Testis (tissue), 3 donors: ENCODE results near the gene SAC3D1. TPM values are rescaled to one million over a fixed set of nuclear protein-coding genes. Genes with fewer than 3 reads are reported as not detected.

Experiments
- DNase-seq: peaks from one replicate; pipeline ENCODE4 v3.0.0-alpha.2; 2019
- H3K27ac ChIP-seq, 2 donors: fragments of 200-600 bp; sonication (generic); one replicate each; pipeline ENCODE4 v1.5.1; 2019
- H3K27me3 ChIP-seq: fragments of 200-600 bp; sonication (generic); one replicate; pipeline ENCODE4 v1.5.1; 2019
- H3K36me3 ChIP-seq: fragments of 200-600 bp; sonication (generic); one replicate; pipeline ENCODE4 v1.5.1; 2017; ENCODE audit warnings: low read depth; ENCODE audit errors: missing control alignments
- H3K4me1 ChIP-seq: fragments of 200-600 bp; sonication (generic); one replicate; pipeline ENCODE4 v1.5.1; 2019
- H3K4me3 ChIP-seq, 2 donors: fragments of 200-600 bp; sonication (generic); one replicate each; pipeline ENCODE4 v1.5.1; 2017 to 2019
- H3K9me3 ChIP-seq: fragments of 200-600 bp; sonication (generic); one replicate; pipeline ENCODE4 v1.5.1; 2017
- CTCF ChIP-seq, 3 experiments: fragments of 450-650 bp in 2 of 3; fragments of 200-600 bp in 1 of 3; sonication (generic) in 1 of 3; IDR thresholded peaks; one replicate each; pipeline ENCODE4 v1.5.1; 2016 to 2019; ENCODE audit warnings: antibody characterized with exemption in 3 of 3, mild to moderate bottlenecking in 2 of 3, moderate library complexity in 1 of 3
- POLR2A ChIP-seq: fragments of 450-650 bp; IDR thresholded peaks from one replicate; pipeline ENCODE4 v1.6.1; 2017; ENCODE audit warnings: antibody characterized with exemption, mild to moderate bottlenecking, moderate library complexity
- WGBS, 2 donors: methylation state at CpG; one replicate each; pipeline ENCODE4 v1.1.5; 2018; 5-methylcytosine and 5-hydroxymethylcytosine counted together
- intact Hi-C: fragments of 100-400 bp; cut with DNase I; formaldehyde crosslinking; loops from one replicate; pipeline ENCODE4 v1.15.1; 2023; ENCODE audit warnings: low total_unique reads
- polyA plus RNA-seq: library from polyadenylated mRNA; stranded (reverse); fragments of 350-450 nt; fragmentation: Illumina TruSeq; extraction: RNeasy Lipid Tissue Mini Kit (QIAGEN cat#74804); gene quantifications from one replicate; pipeline ENCODE4 v1.2.3, GENCODE V29; 2014; ENCODE audit warnings: low read depth, low replicate concordance; ENCODE audit not compliant: insufficient read depth
- total RNA-seq, 2 donors: library from RNA; depleted of rRNA; stranded (reverse); fragments of >200 nt; gene quantifications; one replicate each; pipeline ENCODE4 v1.2.3, GENCODE V29; 2016

The SAC3D1 gene
- total and polyA plus RNA-seq, 3 donors from 2014 or later: 40.5 to 63.5 (median 41.0) TPM

- Histone ChIP-seq H3K36me3 (no peaks in the 10 kb centered on the region), H3K9me3 (no peaks in the 10 kb centered on the region), H3K27me3 (no peaks in the 10 kb centered on the region), H3K4me1 (no peaks in the 10 kb centered on the region), H3K27ac (no peak overlapping the region), H3K4me3 (no peak overlapping the region)
- intact Hi-C loops: no loop called here
- DNase-seq: no peak
- TF ChIP-seq CTCF (IDR thresholded peaks at IDR 0.05) (no peak), POLR2A (no peak)
- WGBS, 2 donors: 87 to 88% methylated on average over 2 of the region's 2 CpGs
Observed at GRCh38 chr11:65034423-65034822, 6.6 kb upstream of the SAC3D1 start.

- H3K36me3 ChIP-seq: no peaks in the 10 kb centered on the region
- TF ChIP-seq POLR2A (no peak), CTCF (IDR thresholded peaks at IDR 0.05) (no peak)
- intact Hi-C loops: no loop called here
- no peak for DNase-seq
- H3K9me3 ChIP-seq: no peaks in the 10 kb centered on the region
- H3K4me3 ChIP-seq: no peak overlapping the region
- no peaks in the 10 kb centered on the region for H3K27me3 ChIP-seq
- WGBS, 2 donors: 72 to 77% methylated on average over 9 to 11 of the region's 11 CpGs
- H3K27ac ChIP-seq: no peak overlapping the region
- peaks cover 2% of the 10 kb centered on the region for H3K4me1 ChIP-seq
Observed at GRCh38 chr11:65035579-65035978, 5.4 kb upstream of the SAC3D1 start.

- no peak for TF ChIP-seq CTCF (IDR thresholded peaks at IDR 0.05)
- TF ChIP-seq POLR2A: no peak
- intact Hi-C loops: no loop called here
- no peaks in the 10 kb centered on the region for H3K27me3 ChIP-seq
- no peaks in the 10 kb centered on the region for H3K36me3 ChIP-seq
- no peak overlapping the region for H3K27ac ChIP-seq
- H3K4me3 ChIP-seq: no peak overlapping the region
- peak; percentile 84 for DNase-seq
- WGBS, 2 donors: 73 to 78% methylated on average over 6 of the region's 6 CpGs
- H3K9me3 ChIP-seq: no peaks in the 10 kb centered on the region
- H3K4me1 ChIP-seq: peaks cover 3% of the 10 kb centered on the region
Observed at GRCh38 chr11:65036931-65037330, 4.1 kb upstream of the SAC3D1 start.

- H3K36me3 ChIP-seq: no peaks in the 10 kb centered on the region
- H3K27ac ChIP-seq: peak overlapping the region; percentile 91 to 93
- TF ChIP-seq POLR2A: no peak
- TF ChIP-seq CTCF (IDR thresholded peaks at IDR 0.05): no peak
- no peaks in the 10 kb centered on the region for H3K27me3 ChIP-seq
- no peak for DNase-seq
- peak overlapping the region; percentile 78 to 83 for H3K4me3 ChIP-seq
- WGBS, 2 donors: 12 to 16% methylated on average over 7 of the region's 7 CpGs
- intact Hi-C loops: no loop called here
- no peaks in the 10 kb centered on the region for H3K9me3 ChIP-seq
- H3K4me1 ChIP-seq: peaks cover 3% of the 10 kb centered on the region
Observed at GRCh38 chr11:65040520-65040846, 527 bp upstream of the SAC3D1 start.

- intact Hi-C loops: no loop called here
- H3K36me3 ChIP-seq: no peaks in the 10 kb centered on the region
- whole genome bisulfite sequencing, 2 donors: 85 to 94% methylated on average over 6 of the region's 6 CpGs
Observed at GRCh38 chr11:65042891-65043290, 1.9 kb downstream of the SAC3D1 start.

More at GRCh38 chr11:65042891-65043290, 1.9 kb downstream of the SAC3D1 start:
- H3K4me3 ChIP-seq: no peak overlapping the region
- no peaks in the 10 kb centered on the region for H3K9me3 ChIP-seq
- H3K4me1 ChIP-seq: peaks cover 4% of the 10 kb centered on the region
- no peaks in the 10 kb centered on the region for H3K27me3 ChIP-seq
- H3K27ac ChIP-seq: no peak overlapping the region
- TF ChIP-seq POLR2A (no peak), CTCF (IDR thresholded peaks at IDR 0.05) (no peak)
- DNase-seq: no peak
